ENCODE results near the gene IL1F10.

The IL1F10 gene

DNA sequence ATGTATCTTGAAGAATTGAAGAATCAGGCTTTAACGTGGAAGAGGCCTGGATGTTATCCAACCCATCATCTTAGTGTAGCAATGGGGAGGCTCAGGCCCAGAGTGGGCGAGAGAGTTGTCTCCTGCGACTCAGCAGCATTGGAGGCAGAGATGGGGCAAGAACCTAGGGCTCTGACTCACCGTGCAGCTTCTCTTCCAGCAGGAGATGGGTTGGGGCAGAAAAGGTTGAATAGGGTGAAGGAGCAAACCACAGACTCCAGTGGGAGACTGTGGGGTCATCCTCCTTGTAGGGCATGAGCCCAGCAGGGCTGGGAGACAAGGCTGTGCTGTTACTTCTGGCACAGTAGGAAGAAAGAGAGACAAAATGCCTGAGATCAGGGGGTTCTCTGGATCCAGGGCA is 7.4 kb upstream of the IL1F10 start:
- DNase-seq, result peak; percentile 45

GRCh38 chr2:113060796-113061195 is 7.0 kb upstream of the IL1F10 start:
- DNase-seq, result peak; percentile 5

DNA sequence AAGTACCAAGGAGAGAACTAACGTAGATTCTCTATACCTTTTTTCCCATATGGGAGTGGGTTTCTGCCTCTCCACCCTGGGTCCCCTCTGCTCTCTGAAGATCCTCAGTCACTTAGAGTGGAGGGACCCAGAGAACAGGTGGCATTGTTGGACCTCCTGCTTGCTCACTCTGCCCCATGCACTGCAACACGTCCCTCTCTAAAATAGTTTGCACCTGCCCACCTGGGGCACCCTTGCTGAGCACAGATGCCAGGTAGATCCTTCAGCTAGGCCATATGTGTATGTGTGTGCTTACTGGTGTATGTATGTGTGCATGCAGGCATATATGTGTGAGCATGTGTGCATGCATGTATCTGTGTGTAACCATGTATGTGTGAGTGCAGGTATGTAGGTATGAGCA is 6.5 kb upstream of the IL1F10 start:
- DNase-seq, result peak; percentile 40

DNA sequence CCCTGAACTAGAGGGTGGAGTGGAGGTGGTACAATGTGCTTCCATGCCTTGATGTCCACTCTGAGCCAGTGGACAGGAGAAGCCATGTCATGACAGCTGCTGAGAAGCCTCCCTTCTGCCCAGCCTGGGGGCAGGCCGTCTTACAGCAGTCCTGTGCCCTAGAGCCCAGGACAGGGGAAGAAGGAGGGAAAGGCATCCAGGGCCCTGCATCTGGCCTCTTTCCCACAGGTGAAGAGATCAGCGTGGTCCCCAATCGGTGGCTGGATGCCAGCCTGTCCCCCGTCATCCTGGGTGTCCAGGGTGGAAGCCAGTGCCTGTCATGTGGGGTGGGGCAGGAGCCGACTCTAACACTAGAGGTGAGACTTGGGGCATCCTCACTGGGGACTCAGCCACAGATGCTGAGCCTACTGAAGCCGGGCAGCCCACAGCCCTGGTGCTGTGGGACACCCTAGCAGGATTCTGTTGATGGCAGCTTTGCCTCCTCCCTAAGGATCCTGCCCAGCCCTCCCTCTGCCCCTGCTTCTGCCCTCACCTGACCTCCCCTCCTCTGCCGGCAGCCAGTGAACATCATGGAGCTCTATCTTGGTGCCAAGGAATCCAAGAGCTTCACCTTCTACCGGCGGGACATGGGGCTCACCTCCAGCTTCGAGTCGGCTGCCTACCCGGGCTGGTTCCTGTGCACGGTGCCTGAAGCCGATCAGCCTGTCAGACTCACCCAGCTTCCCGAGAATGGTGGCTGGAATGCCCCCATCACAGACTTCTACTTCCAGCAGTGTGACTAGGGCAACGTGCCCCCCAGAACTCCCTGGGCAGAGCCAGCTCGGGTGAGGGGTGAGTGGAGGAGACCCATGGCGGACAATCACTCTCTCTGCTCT is 5.6 kb upstream of the IL1F10 start:
- peak; percentile 40 for DNase-seq

- DNase-seq, result peak; percentile 7
These were observed 3.5 kb upstream of the IL1F10 start for GRCh38 chr2:113064281-113064680.

- DNase-seq, result peak; percentile 32
These were observed 2.9 kb upstream of the IL1F10 start for GRCh38 chr2:113064898-113065297.

DNA sequence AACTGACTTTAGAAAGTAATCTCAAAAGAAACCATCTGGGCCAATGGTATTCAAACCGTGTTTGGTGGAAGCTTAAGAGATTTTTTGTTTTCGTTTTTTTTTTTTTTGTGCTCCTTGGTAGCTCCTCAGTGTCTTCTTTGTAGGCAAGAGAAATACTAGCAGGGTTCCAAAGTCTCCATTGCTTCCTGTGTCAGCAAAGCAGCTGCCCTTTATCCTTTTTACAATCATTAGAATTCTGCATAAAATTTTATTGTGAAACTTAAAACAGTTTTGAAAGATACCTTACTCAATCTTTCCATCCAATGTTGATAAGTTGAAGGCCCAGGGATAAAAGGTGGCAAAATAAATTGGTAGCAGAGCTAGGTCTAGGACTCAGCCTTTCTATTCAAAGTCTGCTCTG is 479 bp downstream of the IL1F10 start:
- no peak for DNase-seq

DNA sequence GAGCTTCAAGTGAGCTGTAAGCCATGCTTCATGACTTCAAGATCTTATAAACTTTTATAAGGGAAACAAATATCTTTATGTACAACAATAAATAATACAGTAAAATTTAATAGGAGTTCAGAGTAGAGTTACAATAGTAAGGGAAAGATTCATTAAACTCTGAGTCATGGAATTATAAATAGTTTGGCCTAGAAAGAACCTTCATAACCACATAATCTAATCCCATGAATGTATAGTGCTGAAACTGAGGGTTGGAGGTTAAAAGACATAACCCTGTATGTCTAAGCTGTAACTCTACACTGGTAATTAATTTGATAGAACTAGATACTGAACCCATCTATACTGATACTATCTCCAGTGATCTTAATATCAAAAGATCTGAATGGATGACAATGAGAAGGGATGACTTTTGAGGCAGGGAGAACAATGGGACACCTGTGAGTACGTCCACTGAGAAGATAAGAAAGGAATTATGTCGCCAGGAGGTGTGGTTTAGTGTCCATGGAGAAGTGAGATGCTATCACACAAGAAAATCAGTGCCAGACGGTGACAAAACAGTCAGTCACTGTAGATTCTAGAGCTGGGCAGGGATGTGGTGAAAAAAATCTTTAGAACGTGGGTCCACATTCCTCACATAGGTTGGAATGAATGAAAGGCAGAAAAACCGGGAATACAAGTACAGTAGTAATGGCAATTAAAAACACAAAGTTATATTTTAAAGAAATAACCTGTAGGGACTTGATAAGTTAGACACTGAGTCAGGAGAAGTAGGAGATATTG is 1.1 kb downstream of the IL1F10 start:
- no peak for DNase-seq

DNA sequence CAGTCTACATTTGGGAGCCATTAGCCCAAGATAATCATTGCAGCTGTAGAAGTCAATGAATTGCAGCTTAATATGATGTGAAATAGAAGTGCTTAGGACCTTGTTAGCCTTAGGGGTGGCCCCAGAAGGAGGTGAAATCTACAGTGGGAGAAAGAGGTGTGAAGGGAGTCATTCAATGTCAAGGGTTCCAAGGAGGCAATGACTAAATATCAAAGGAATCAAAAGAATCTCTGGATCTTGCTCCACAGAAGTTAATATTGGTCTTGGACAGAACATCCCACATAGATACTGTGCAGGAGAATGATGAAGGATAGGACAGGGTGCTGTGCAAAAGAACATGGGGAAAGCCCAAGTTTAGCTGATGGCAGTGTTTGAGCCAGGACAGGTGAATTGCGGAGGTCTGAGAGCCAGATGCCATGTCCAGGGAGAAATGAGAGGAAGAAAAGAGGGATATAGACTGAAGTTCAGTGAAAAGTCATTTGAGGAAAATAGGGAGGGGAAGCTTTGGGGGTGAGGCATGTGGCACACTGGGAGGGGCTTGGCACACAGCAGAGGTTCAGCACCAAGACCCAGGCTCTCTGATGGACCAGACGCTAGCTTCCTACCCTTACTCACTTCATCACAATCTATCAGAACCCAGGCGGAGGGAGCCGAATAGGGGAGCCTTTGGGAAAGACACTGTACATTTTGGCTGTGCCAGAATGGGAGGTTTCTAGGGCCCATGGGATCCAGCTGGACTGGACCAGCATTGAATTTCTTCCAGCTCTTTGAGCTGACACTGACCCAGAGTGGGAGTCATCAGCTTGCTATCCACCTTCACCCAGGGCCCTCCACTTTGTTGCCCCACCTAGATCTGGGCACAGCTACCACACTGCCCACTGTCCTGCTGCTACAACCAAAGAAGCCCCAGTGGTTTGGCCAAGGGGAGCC is 2.2 kb downstream of the IL1F10 start:
- peak; percentile 41 for DNase-seq

GRCh38 chr2:113070606-113070975 is 2.8 kb downstream of the IL1F10 start:
- DNase-seq, result no peak

GRCh38 chr2:113072584-113072983 is 4.8 kb downstream of the IL1F10 start:
- no peak for DNase-seq

DNA sequence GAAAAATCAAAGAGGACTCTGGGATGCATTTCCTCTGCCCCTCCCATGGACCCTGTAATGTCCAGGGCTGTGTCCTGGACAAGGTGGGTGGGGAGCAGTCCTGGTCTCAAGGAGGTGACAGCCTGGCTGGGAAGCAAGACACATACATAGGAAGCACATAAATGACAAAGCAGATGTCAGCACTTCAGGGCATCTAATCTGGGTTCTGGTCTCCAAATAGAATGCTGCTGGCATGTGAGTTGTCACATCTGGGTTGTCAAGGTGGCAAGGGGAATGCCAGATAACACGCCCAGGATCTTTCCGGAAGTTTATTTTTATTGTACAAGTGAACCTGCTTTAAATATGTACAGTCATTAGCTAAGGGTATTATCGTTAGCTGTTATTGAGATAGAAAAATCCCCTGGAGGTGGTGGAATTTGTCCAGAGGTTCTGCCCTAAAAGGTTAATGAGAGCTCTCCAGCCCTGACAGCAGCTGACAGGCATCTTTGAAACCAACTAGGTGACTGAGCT is 5.6 kb downstream of the IL1F10 start:
- no peak for DNase-seq

GRCh38 chr2:113075030-113075429 is 7.3 kb downstream of the IL1F10 start:
- DNase-seq, result peak; percentile 61

GRCh38 chr2:113075600-113075999 is 7.8 kb downstream of the IL1F10 start:
- DNase-seq, result peak; percentile 30

- no peak for DNase-seq
These were observed 9.3 kb downstream of the IL1F10 start for GRCh38 chr2:113076954-113077669.

GRCh38 chr2:113077921-113078320 is 10.2 kb downstream of the IL1F10 start:
- no peak for DNase-seq

GRCh38 chr2:113078350-113078839 is 10.6 kb downstream of the IL1F10 start:
- no peak for DNase-seq

- DNase-seq, result no peak
These were observed 11.4 kb downstream of the IL1F10 start for GRCh38 chr2:113079131-113079530.

GRCh38 chr2:113080134-113080533 is 12.4 kb downstream of the IL1F10 start:
- peak; percentile 83 for DNase-seq

DNA sequence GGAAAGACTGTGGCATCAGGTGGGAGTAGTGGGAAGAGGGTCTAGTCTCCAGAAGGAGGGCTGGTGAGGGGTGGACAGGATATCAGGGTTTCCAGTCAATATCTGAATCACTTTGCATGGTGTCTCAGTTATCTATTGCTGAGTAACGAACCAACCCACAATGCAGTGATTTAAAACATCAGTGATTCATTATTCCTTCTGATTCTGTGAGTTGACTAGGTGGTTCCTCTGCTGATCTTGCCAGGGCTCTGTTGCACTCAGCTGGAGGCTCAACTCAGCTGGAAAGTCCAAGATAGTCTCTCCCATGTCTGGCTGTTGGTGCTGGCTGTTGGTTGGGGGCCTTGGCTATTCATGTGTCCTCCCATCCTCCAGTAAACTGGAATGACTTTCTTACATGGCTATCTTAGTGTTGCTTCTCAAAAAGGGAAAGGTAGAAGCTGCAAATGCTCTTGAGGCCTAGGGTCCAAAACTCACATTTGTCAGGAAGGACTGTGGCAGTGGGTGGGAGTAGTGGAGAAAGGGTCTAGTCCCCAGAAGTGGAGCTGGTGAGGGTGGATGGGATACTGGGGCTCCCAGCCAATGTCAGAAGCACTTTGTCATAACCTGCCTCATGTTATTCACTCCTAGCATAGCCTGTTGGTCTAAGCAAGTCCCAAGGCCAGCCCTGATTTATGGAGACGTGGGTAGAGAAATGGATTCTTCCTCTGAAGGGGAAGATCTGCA is 13.9 kb downstream of the IL1F10 start:
- no peak for DNase-seq

- no peak for DNase-seq
These were observed 15.5 kb downstream of the IL1F10 start for GRCh38 chr2:113083296-113083695.
